ENCODE measurements around the gene DENND5B. TPM values are rescaled to one million over a fixed set of nuclear protein-coding genes. Genes with fewer than 3 reads are reported as not detected.
"Not testable (repeated sequence)": the region's sequence is repeated elsewhere in the genome, so short reads cannot be mapped to it uniquely, and the experiment has no call there.

Gene DENND5B
- total RNA-seq, 1 donor from 2014 or later = 17.5 TPM

- H3K27me3 Mint-ChIP-seq = no peaks in the 10 kb centered on the region
- DNase-seq (ENCODE audit: extremely low spot score, unreplicated experiment) = no peak
- H3K36me3 Mint-ChIP-seq = peaks cover 29% of the 10 kb centered on the region
- TF ChIP-seq, protein P1, sequence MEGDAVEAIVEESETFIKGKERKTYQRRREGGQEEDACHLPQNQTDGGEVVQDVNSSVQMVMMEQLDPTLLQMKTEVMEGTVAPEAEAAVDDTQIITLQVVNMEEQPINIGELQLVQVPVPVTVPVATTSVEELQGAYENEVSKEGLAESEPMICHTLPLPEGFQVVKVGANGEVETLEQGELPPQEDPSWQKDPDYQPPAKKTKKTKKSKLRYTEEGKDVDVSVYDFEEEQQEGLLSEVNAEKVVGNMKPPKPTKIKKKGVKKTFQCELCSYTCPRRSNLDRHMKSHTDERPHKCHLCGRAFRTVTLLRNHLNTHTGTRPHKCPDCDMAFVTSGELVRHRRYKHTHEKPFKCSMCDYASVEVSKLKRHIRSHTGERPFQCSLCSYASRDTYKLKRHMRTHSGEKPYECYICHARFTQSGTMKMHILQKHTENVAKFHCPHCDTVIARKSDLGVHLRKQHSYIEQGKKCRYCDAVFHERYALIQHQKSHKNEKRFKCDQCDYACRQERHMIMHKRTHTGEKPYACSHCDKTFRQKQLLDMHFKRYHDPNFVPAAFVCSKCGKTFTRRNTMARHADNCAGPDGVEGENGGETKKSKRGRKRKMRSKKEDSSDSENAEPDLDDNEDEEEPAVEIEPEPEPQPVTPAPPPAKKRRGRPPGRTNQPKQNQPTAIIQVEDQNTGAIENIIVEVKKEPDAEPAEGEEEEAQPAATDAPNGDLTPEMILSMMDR (conservative IDR thresholded peaks at IDR 0.05) = no peak
- no peaks in the 10 kb centered on the region for H3K4me1 Mint-ChIP-seq (ENCODE audit: unreplicated experiment)
- no peaks in the 10 kb centered on the region for H3K9me3 Mint-ChIP-seq
- no peak overlapping the region for H3K4me3 Mint-ChIP-seq
- no peak overlapping the region for H3K27ac Mint-ChIP-seq
Observed at GRCh38 chr12:31478425-31478824, 112.5 kb downstream of the DENND5B start.

GRCh38 chr12:31477687-31478086 lies 113.2 kb downstream of the DENND5B start:
- TF ChIP-seq, protein P1 (conservative IDR thresholded peaks at IDR 0.05) = no peak
- no peaks in the 10 kb centered on the region for H3K4me1 Mint-ChIP-seq (ENCODE audit: unreplicated experiment)
- no peak for DNase-seq (ENCODE audit: extremely low spot score, unreplicated experiment)
- H3K4me3 Mint-ChIP-seq = no peak overlapping the region
- H3K9me3 Mint-ChIP-seq = no peaks in the 10 kb centered on the region
- H3K27me3 Mint-ChIP-seq = no peaks in the 10 kb centered on the region
- H3K27ac Mint-ChIP-seq = no peak overlapping the region
- peaks cover 25% of the 10 kb centered on the region for H3K36me3 Mint-ChIP-seq

DNA sequence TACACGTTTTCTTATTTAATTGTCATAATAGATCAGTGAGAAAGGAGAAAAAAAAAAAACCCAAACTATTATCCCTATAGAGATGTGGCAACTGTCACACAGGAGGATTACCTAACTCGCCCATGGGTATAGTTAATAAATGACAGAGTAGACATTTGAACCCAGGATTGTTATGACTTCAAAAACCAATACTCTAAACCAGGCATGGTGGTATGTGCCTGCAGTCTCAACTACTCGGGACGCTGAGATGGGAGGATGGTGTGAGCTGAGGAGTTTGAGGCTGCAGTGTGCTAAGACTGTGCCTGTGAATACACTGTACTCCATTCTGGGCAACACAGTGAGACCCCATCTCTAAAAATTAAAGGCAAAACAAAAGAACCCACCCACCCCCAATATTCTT lies 114.5 kb downstream of the DENND5B start:
- Mint-ChIP-seq H3K4me1 (ENCODE audit: unreplicated experiment) (no peaks in the 10 kb centered on the region), H3K27me3 (no peaks in the 10 kb centered on the region), H3K27ac (no peak overlapping the region), H3K4me3 (no peak overlapping the region), H3K9me3 (no peaks in the 10 kb centered on the region), H3K36me3 (peaks cover 17% of the 10 kb centered on the region)
- no peak for DNase-seq (ENCODE audit: extremely low spot score, unreplicated experiment)
- TF ChIP-seq, protein P1 (conservative IDR thresholded peaks at IDR 0.05) = no peak

GRCh38 chr12:31475610-31476009 lies 115.3 kb downstream of the DENND5B start:
- not testable (repeated sequence) for DNase-seq (ENCODE audit: extremely low spot score, unreplicated experiment); H3K4me3 Mint-ChIP-seq; H3K4me1 Mint-ChIP-seq (ENCODE audit: unreplicated experiment)

DNA sequence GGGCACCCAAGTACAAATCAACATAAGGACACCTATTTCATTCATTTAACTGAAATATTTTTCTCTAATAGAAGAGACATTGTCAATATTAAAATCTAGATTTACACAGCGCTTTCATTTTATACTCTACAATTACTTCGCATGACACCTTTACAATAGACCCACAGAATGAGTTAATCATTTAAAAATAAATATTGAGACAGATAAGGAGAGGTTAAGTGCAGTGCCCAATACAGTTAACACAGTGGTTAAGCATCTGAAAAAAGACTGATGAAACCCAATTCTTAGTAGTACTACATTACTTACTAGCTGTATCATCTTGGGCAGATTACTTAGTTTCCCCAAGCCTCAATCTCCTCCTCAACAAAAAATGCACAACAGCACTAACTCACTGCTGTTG lies 116.2 kb downstream of the DENND5B start:
- TF ChIP-seq, protein P1 (conservative IDR thresholded peaks at IDR 0.05) = no peak
- DNase-seq (ENCODE audit: extremely low spot score, unreplicated experiment) = no peak
- H3K9me3 Mint-ChIP-seq = no peaks in the 10 kb centered on the region
- H3K4me1 Mint-ChIP-seq (ENCODE audit: unreplicated experiment) = no peaks in the 10 kb centered on the region
- no peak overlapping the region for H3K4me3 Mint-ChIP-seq
- no peak overlapping the region for H3K27ac Mint-ChIP-seq
- no peaks in the 10 kb centered on the region for H3K27me3 Mint-ChIP-seq
- H3K36me3 Mint-ChIP-seq = peaks cover 14% of the 10 kb centered on the region

More at GRCh38 chr12:31475610-31476009, 115.3 kb downstream of the DENND5B start:
- not testable (repeated sequence) for H3K27me3 Mint-ChIP-seq, H3K9me3 Mint-ChIP-seq, H3K27ac Mint-ChIP-seq
- peaks cover 14% of the 10 kb centered on the region for H3K36me3 Mint-ChIP-seq

DNA sequence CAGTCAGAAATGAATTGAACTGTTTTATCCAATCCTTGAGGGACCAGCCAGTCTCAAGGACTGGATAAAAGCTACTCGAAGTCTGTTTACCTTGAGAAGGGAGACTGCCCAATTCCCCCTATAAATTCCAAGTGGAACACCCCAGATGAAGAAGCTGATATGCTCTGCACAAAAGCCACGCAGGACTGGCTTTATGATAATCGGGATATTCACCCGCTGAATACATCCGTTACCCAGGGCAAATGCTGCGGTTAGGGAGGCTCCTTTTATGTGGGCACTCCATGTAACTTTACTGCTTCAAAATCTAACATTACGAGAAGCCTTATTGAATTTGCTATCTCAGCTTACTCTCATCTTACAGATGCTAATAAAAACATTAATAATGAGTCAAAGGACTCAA lies 119.1 kb downstream of the DENND5B start:
- no peak overlapping the region for H3K4me3 Mint-ChIP-seq
- no peak for DNase-seq (ENCODE audit: extremely low spot score, unreplicated experiment)
- no peak overlapping the region for H3K27ac Mint-ChIP-seq
- H3K27me3 Mint-ChIP-seq = no peaks in the 10 kb centered on the region
- TF ChIP-seq, protein P1 (conservative IDR thresholded peaks at IDR 0.05) = no peak
- H3K9me3 Mint-ChIP-seq = no peaks in the 10 kb centered on the region
- H3K36me3 Mint-ChIP-seq = peaks cover 11% of the 10 kb centered on the region
- H3K4me1 Mint-ChIP-seq (ENCODE audit: unreplicated experiment) = no peaks in the 10 kb centered on the region
